ENCODE results near the gene COPA.

COPA gene

GRCh38 chr1:160344241-160344640 is 1.2 kb upstream of the COPA start:
- TF ChIP-seq, protein P1, sequence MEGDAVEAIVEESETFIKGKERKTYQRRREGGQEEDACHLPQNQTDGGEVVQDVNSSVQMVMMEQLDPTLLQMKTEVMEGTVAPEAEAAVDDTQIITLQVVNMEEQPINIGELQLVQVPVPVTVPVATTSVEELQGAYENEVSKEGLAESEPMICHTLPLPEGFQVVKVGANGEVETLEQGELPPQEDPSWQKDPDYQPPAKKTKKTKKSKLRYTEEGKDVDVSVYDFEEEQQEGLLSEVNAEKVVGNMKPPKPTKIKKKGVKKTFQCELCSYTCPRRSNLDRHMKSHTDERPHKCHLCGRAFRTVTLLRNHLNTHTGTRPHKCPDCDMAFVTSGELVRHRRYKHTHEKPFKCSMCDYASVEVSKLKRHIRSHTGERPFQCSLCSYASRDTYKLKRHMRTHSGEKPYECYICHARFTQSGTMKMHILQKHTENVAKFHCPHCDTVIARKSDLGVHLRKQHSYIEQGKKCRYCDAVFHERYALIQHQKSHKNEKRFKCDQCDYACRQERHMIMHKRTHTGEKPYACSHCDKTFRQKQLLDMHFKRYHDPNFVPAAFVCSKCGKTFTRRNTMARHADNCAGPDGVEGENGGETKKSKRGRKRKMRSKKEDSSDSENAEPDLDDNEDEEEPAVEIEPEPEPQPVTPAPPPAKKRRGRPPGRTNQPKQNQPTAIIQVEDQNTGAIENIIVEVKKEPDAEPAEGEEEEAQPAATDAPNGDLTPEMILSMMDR (IDR thresholded peaks at IDR 0.05) = no peak
- peak overlapping the region; percentile 93 to 98 for H3K4me3 ChIP-seq (ENCODE audit: low read depth in 1 of 2, low read length in 1 of 2)
- H3K27me3 ChIP-seq = no peaks in the 10 kb centered on the region
- peak overlapping the region; percentile 86 for H3K27ac ChIP-seq
- peaks cover 56 to 71% of the 10 kb centered on the region in 2 experiments for H3K4me1 ChIP-seq (ENCODE audit: control insufficient read depth in 1 of 2, insufficient read depth in 1 of 2, low read depth in 1 of 2, low read length in 1 of 2)
- no peaks in the 10 kb centered on the region for H3K9me3 ChIP-seq
- peaks cover 36% of the 10 kb centered on the region for H3K36me3 ChIP-seq

GRCh38 chr1:160342526-160342925 is 524 bp downstream of the COPA start:
- Histone ChIP-seq H3K36me3 (peaks cover 31% of the 10 kb centered on the region), H3K4me1 (ENCODE audit: control insufficient read depth in 1 of 2, insufficient read depth in 1 of 2, low read depth in 1 of 2, low read length in 1 of 2) (peaks cover 65 to 80% of the 10 kb centered on the region in 2 experiments)
- TF ChIP-seq, protein P1 (IDR thresholded peaks at IDR 0.05) = no peak

GRCh38 chr1:160340866-160341265 is 2.2 kb downstream of the COPA start:
- Histone ChIP-seq H3K4me1 (ENCODE audit: control insufficient read depth in 1 of 2, insufficient read depth in 1 of 2, low read depth in 1 of 2, low read length in 1 of 2) (peaks cover 48 to 64% of the 10 kb centered on the region in 2 experiments), H3K4me3 (ENCODE audit: low read depth in 1 of 2, low read length in 1 of 2) (no peak overlapping the region), H3K27me3 (no peaks in the 10 kb centered on the region), H3K9me3 (no peaks in the 10 kb centered on the region), H3K27ac (no peak overlapping the region), H3K36me3 (peaks cover 42% of the 10 kb centered on the region)
- TF ChIP-seq, protein P1 (IDR thresholded peaks at IDR 0.05) = no peak

More at GRCh38 chr1:160342526-160342925, 524 bp downstream of the COPA start:
- H3K9me3 ChIP-seq = no peaks in the 10 kb centered on the region
- no peaks in the 10 kb centered on the region for H3K27me3 ChIP-seq
- peak overlapping the region; percentile 93 to 98 for H3K4me3 ChIP-seq (ENCODE audit: low read depth in 1 of 2, low read length in 1 of 2)
- peak overlapping the region; percentile 86 for H3K27ac ChIP-seq

DNA sequence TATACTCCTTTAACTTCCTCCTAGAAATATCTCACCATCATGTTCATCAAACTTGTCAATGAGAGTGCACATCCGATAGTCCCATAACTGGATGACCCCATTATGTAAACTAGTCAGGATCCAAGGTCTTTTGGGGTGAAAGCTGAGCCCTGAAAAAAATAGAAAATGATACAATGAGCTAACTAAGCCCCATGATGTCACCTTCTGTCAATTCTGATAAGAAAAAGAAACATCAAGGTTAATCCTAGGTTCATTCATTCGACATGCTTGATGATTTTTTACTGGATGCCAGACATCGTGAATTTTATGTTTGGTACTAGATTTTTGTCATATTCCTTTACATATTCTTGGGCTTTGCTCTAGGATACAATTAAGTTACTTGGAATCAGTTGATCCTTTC is 2.9 kb downstream of the COPA start:
- peaks cover 43% of the 10 kb centered on the region for H3K36me3 ChIP-seq
- H3K27me3 ChIP-seq = no peaks in the 10 kb centered on the region
- no peaks in the 10 kb centered on the region for H3K9me3 ChIP-seq
- H3K27ac ChIP-seq = no peak overlapping the region
- H3K4me3 ChIP-seq (ENCODE audit: low read depth in 1 of 2, low read length in 1 of 2) = no peak overlapping the region
- TF ChIP-seq, protein P1 (IDR thresholded peaks at IDR 0.05) = no peak
- H3K4me1 ChIP-seq (ENCODE audit: control insufficient read depth in 1 of 2, insufficient read depth in 1 of 2, low read depth in 1 of 2, low read length in 1 of 2) = peaks cover 41 to 57% of the 10 kb centered on the region in 2 experiments

DNA sequence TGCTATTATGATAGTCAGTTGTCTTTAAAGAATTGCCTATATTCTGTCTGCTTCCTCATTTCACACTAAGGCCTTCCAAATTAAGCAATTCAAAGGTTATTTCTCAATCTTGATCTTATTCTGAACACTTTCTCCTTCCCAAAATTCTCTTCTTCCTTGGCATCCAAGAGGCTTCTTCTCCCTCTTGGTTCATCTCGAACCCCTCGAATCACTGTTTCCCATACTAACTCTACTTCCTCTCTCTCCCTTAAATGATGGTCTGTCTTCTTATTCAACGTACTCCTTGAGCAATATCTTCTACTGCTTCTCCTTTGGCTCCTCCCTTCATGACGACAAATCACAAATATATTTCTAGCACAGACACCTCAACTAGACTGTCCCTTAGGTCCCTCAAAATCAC is 4.5 kb downstream of the COPA start:
- H3K9me3 ChIP-seq = no peaks in the 10 kb centered on the region
- no peaks in the 10 kb centered on the region for H3K27me3 ChIP-seq
- H3K27ac ChIP-seq = peak overlapping the region; percentile 71
- peaks cover 28 to 44% of the 10 kb centered on the region in 2 experiments for H3K4me1 ChIP-seq (ENCODE audit: control insufficient read depth in 1 of 2, insufficient read depth in 1 of 2, low read depth in 1 of 2, low read length in 1 of 2)
- TF ChIP-seq, protein P1 (IDR thresholded peaks at IDR 0.05) = no peak
- peaks cover 51% of the 10 kb centered on the region for H3K36me3 ChIP-seq
- H3K4me3 ChIP-seq (ENCODE audit: low read depth in 1 of 2, low read length in 1 of 2) = peak overlapping the region in 1 of 2 experiments; percentile 15

DNA sequence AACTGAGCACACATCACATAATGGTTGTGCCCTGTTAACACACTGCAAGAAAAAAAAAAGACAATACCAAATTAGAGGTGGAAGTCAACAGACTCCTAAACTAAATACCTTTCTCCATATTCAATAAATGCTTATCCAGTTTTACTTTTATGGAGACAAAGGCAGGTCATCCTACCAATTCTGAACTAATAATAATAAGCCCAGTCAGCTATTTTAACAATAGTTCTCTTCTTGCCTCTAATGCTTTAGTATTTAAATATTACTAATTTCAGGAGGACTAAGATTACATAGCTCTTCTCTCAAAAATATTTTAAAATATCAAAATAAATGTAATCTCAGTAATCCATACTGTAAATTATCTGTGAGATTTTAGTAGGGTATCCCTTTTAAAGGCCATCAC is 10.5 kb downstream of the COPA start:
- TF ChIP-seq, protein P1 (IDR thresholded peaks at IDR 0.05) = no peak
- Histone ChIP-seq H3K4me3 (ENCODE audit: low read depth in 1 of 2, low read length in 1 of 2) (no peak overlapping the region), H3K27ac (no peak overlapping the region), H3K36me3 (peaks cover 93% of the 10 kb centered on the region), H3K4me1 (ENCODE audit: control insufficient read depth in 1 of 2, insufficient read depth in 1 of 2, low read depth in 1 of 2, low read length in 1 of 2) (no peaks in the 10 kb centered on the region), H3K9me3 (no peaks in the 10 kb centered on the region), H3K27me3 (no peaks in the 10 kb centered on the region)

Measured in neutrophil (primary cell).